Panc1 (cell line): ENCODE results near the gene CAMK1D. TPM values are rescaled to one million over a fixed set of nuclear protein-coding genes. Genes with fewer than 3 reads are reported as not detected.

ENCODE experiments used
- ATAC-seq: fragments of 200-7000 bp; cut with Tn5 transposase; 2 replicates; pipeline ENCODE4 v1.9.1; 2020; ENCODE audit warnings: mild to moderate bottlenecking, moderate library complexity
- BruUV-seq: library from RNA; stranded (reverse); fragments of 400-500 nt; replicated peaks from 2 replicates; lab custom pipeline; 2021; lab: Mats Ljungman, UMichigan
- CTCF ChIA-PET: fragments of 300-600 bp; sonication (Branson Sonifier 250); formaldehyde crosslinking; loops from one replicate; lab custom pipeline; 2022; ENCODE audit warnings: antibody characterized with exemption; lab: Charles Lee
- POLR2A ChIA-PET: fragments of 300-600 bp; sonication (Branson Sonifier 250); formaldehyde crosslinking; loops from one replicate; lab custom pipeline; 2022; ENCODE audit warnings: antibody characterized with exemption; lab: Charles Lee
- DNase-seq: peaks from one replicate; pipeline ENCODE4 v3.0.0-alpha.2; 2010; ENCODE audit warnings: low read depth, low spot score
- H3K27ac ChIP-seq: 2 replicates; pipeline ENCODE4 v1.5.1; 2011; ENCODE audit warnings: mild to moderate bottlenecking, low read length, inconsistent platforms
- H3K27me3 ChIP-seq: fragments of 200-500 bp; sonication (Bioruptor generic); 2 replicates; pipeline ENCODE4 v1.6.0; 2014; ENCODE audit warnings: low read length, inconsistent platforms; ENCODE audit not compliant: control insufficient read depth, insufficient read depth
- H3K36me3 ChIP-seq: fragments of 200-500 bp; sonication (Bioruptor generic); 2 replicates; pipeline ENCODE4 v1.5.1; 2014; ENCODE audit warnings: inconsistent platforms, mild to moderate bottlenecking, low read length, moderate library complexity; ENCODE audit not compliant: control insufficient read depth, insufficient read depth
- H3K4me1 ChIP-seq: 2 replicates; pipeline ENCODE4 v1.5.1; 2011; ENCODE audit warnings: inconsistent platforms, mild to moderate bottlenecking, low read length, moderate library complexity; ENCODE audit not compliant: control insufficient read depth, insufficient read depth
- H3K4me3 ChIP-seq, 2 experiments: 2 replicates each; pipeline ENCODE4 v1.5.1; 2011 to 2012; ENCODE audit warnings: low read depth in 2 of 2, low read length in 2 of 2, mild to moderate bottlenecking in 2 of 2, inconsistent platforms in 1 of 2, moderate library complexity in 1 of 2
- H3K9me3 ChIP-seq: fragments of 200-500 bp; sonication (Bioruptor generic); 2 replicates; pipeline ENCODE4 v1.5.1; 2014; ENCODE audit warnings: low read depth, mild to moderate bottlenecking, inconsistent platforms, low read length, moderate library complexity; ENCODE audit not compliant: control insufficient read depth, insufficient read depth
- CTCF ChIP-seq: fragments of 450-650 bp; IDR thresholded peaks from 2 replicates; pipeline ENCODE4 v1.5.1; 2017; ENCODE audit warnings: mild to moderate bottlenecking
- POLR2AphosphoS5 ChIP-seq: IDR thresholded peaks from 2 replicates; pipeline ENCODE4 v1.6.1; 2012; ENCODE audit warnings: mild to moderate bottlenecking, low read depth, low read length, moderate library complexity
- REST ChIP-seq, 2 experiments: IDR thresholded peaks; 2 replicates each; pipeline ENCODE4 v1.6.1; 2011 to 2012; ENCODE audit warnings: low read depth in 2 of 2, control low read depth in 1 of 2, low read length in 1 of 2, mild to moderate bottlenecking in 1 of 2, moderate library complexity in 1 of 2; ENCODE audit not compliant: insufficient read depth in 1 of 2
- SIN3A ChIP-seq: IDR thresholded peaks from 2 replicates; pipeline ENCODE4 v1.6.1; 2012; ENCODE audit warnings: low read depth, mild to moderate bottlenecking, low read length, moderate library complexity, borderline replicate concordance; ENCODE audit not compliant: insufficient read depth
- TCF7L2 ChIP-seq: IDR thresholded peaks from 2 replicates; pipeline ENCODE4 v1.6.1; 2011; ENCODE audit warnings: mild to moderate bottlenecking, low read depth, low read length, inconsistent platforms
- in situ Hi-C: cut with HindIII; loops from 2 replicates; pipeline ENCODE4 v1.10.0; 2016; ENCODE audit warnings: low sequenced_read_pairs, low pct_unique_long_range_greater_than_20kb
- intact Hi-C: fragments of 100-400 bp; cut with micrococcal nuclease; formaldehyde crosslinking; loops from one replicate; pipeline ENCODE4 v1.10.0; 2022; ENCODE audit not compliant: unreplicated experiment
- total RNA-seq: library from RNA; stranded (reverse); gene quantifications from one replicate; pipeline ENCODE4 v1.2.1, GENCODE V29; 2021; ENCODE audit not compliant: unreplicated experiment

CAMK1D gene
- total RNA-seq, 1 experiment from 2014 or later = 5.7 TPM

GRCh38 chr10:12422189-12422588 lies 72.8 kb downstream of the CAMK1D start:
- TF ChIP-seq TCF7L2 (no peak), REST (IDR thresholded peaks at IDR 0.05; ENCODE audit: insufficient read depth in 1 of 2, low read depth in 2 of 2, low read length in 1 of 2) (no peak)
- no peaks in the 10 kb centered on the region for H3K36me3 ChIP-seq
- H3K4me1 ChIP-seq = no peaks in the 10 kb centered on the region
- ATAC-seq (no peak), DNase-seq (no peak)
- intact Hi-C loops = no loop called here
- ChIA-PET POLR2A (interaction anchor here (0.7 kb wide), 1 partner anchor 581 kb away, joined by 5 read pairs; no protein-coding TSS in a partner anchor), CTCF (no interaction called here)
- no peak overlapping the region for H3K4me3 ChIP-seq
- no peaks in the 10 kb centered on the region for H3K27me3 ChIP-seq
- in situ Hi-C loops = no loop called here
- BruUV-seq = no TSS peak
- H3K9me3 ChIP-seq = no peaks in the 10 kb centered on the region
- H3K27ac ChIP-seq = no peak overlapping the region

- H3K4me3 ChIP-seq = no peak overlapping the region
- DNase-seq = no peak
- TF ChIP-seq REST (IDR thresholded peaks at IDR 0.05; ENCODE audit: insufficient read depth in 1 of 2, low read depth in 2 of 2, low read length in 1 of 2) = no peak
- no peak for TF ChIP-seq CTCF
- TF ChIP-seq SIN3A = no peak
- no peak for TF ChIP-seq POLR2AphosphoS5
- no peak for TF ChIP-seq TCF7L2
Observed at GRCh38 chr10:12423896-12424295, 74.5 kb downstream of the CAMK1D start.

More at GRCh38 chr10:12423896-12424295, 74.5 kb downstream of the CAMK1D start:
- Histone ChIP-seq H3K36me3 (no peaks in the 10 kb centered on the region), H3K27me3 (no peaks in the 10 kb centered on the region), H3K27ac (no peak overlapping the region), H3K4me1 (no peaks in the 10 kb centered on the region), H3K9me3 (no peaks in the 10 kb centered on the region)
- CTCF ChIA-PET = no interaction called here
- no TSS peak for BruUV-seq
- ATAC-seq = no peak
- POLR2A ChIA-PET = no interaction called here
- intact Hi-C loops (no loop called here), in situ Hi-C loops (no loop called here)
